ENCODE measurements around the gene FAM168A. TPM values are rescaled to one million over a fixed set of nuclear protein-coding genes. Genes with fewer than 3 reads are reported as not detected.
"Not testable (repeated sequence)": the region's sequence is repeated elsewhere in the genome, so short reads cannot be mapped to it uniquely, and the experiment has no call there.

The FAM168A gene
- total RNA-seq, 1 donor from 2014 or later, result 25.6 TPM

- ATAC-seq (ENCODE audit: poor library complexity), result no peak
- no peak for DNase-seq
- intact Hi-C loops (cut with DNase I), result no loop called here
Observed at GRCh38 chr11:73506038-73506437, 91.9 kb downstream of the FAM168A start.

- peak; percentile 31 for DNase-seq
- intact Hi-C loops (cut with DNase I), result no loop called here
- no peak for ATAC-seq (ENCODE audit: poor library complexity)
Observed at GRCh38 chr11:73498343-73498742, 99.6 kb downstream of the FAM168A start.

GRCh38 chr11:73496134-73496533, 101.8 kb downstream of the FAM168A start:
- intact Hi-C loops (cut with DNase I), result no loop called here
- ATAC-seq (ENCODE audit: poor library complexity) (no peak), DNase-seq (no peak)

GRCh38 chr11:73495731-73496130, 102.2 kb downstream of the FAM168A start:
- intact Hi-C loops (cut with DNase I), result no loop called here
- DNase-seq, result no peak

GRCh38 chr11:73493956-73494598, 103.8 kb downstream of the FAM168A start:
- intact Hi-C loops (cut with DNase I), result no loop called here
- ATAC-seq (ENCODE audit: poor library complexity), result peak; percentile 66
- no peak for DNase-seq

More at GRCh38 chr11:73495731-73496130, 102.2 kb downstream of the FAM168A start:
- no peak for ATAC-seq (ENCODE audit: poor library complexity)

- ATAC-seq (ENCODE audit: poor library complexity) (no peak), DNase-seq (no peak)
- intact Hi-C loops (cut with DNase I), result loop anchor here (10.0 kb wide), 1 partner anchor 113 kb away; the partner anchor contains the start of gene FAM168A
Observed at GRCh38 chr11:73481626-73482025, 116.3 kb downstream of the FAM168A start.

- peak; percentile 79 for ATAC-seq (ENCODE audit: poor library complexity)
- DNase-seq, result no peak
- intact Hi-C loops (cut with DNase I), result loop anchor here (10.0 kb wide), 1 partner anchor 114 kb away; the partner anchor contains the start of gene FAM168A
Observed at GRCh38 chr11:73480677-73481076, 117.2 kb downstream of the FAM168A start.

- no peak for DNase-seq
- ATAC-seq (ENCODE audit: poor library complexity), result peak; percentile 45
- intact Hi-C loops (cut with DNase I), result no loop called here
Observed at GRCh38 chr11:73478737-73479347, 119.1 kb downstream of the FAM168A start.

GRCh38 chr11:73477518-73477917, 120.4 kb downstream of the FAM168A start:
- ATAC-seq (ENCODE audit: poor library complexity), result no peak
- intact Hi-C loops (cut with DNase I), result no loop called here
- no peak for DNase-seq

GRCh38 chr11:73475549-73476095, 122.3 kb downstream of the FAM168A start:
- no peak for ATAC-seq (ENCODE audit: poor library complexity)
- intact Hi-C loops (cut with DNase I), result no loop called here
- DNase-seq, result no peak

- ATAC-seq (ENCODE audit: poor library complexity) (no peak), DNase-seq (no peak)
- intact Hi-C loops (cut with DNase I), result no loop called here
Observed at GRCh38 chr11:73473252-73473651, 124.7 kb downstream of the FAM168A start.

GRCh38 chr11:73470036-73470612, 127.8 kb downstream of the FAM168A start:
- ATAC-seq (ENCODE audit: poor library complexity); intact Hi-C loops (cut with DNase I): not testable (repeated sequence)

GRCh38 chr11:73469401-73469800, 128.5 kb downstream of the FAM168A start:
- intact Hi-C loops (cut with DNase I), result no loop called here
- ATAC-seq (ENCODE audit: poor library complexity) (peak; percentile 30), DNase-seq (no peak)

More at GRCh38 chr11:73470036-73470612, 127.8 kb downstream of the FAM168A start:
- not testable (repeated sequence) for DNase-seq

GRCh38 chr11:73468590-73469161, 129.2 kb downstream of the FAM168A start:
- intact Hi-C loops (cut with DNase I), result no loop called here
- DNase-seq, result no peak
- peak; percentile 10 for ATAC-seq (ENCODE audit: poor library complexity)

- intact Hi-C loops (cut with DNase I), result no loop called here
- peak; percentile 63 for ATAC-seq (ENCODE audit: poor library complexity)
- no peak for DNase-seq
Observed at GRCh38 chr11:73467505-73467904, 130.4 kb downstream of the FAM168A start.

GRCh38 chr11:73466643-73467042, 131.3 kb downstream of the FAM168A start:
- ATAC-seq (ENCODE audit: poor library complexity), result no peak
- no peak for DNase-seq
- intact Hi-C loops (cut with DNase I), result no loop called here

GRCh38 chr11:73465871-73466270, 132.0 kb downstream of the FAM168A start:
- DNase-seq, result no peak
- no peak for ATAC-seq (ENCODE audit: poor library complexity)
- intact Hi-C loops (cut with DNase I), result no loop called here

- ATAC-seq (ENCODE audit: poor library complexity) (peak; percentile 64), DNase-seq (no peak)
- intact Hi-C loops (cut with DNase I), result no loop called here
Observed at GRCh38 chr11:73465023-73465675, 132.8 kb downstream of the FAM168A start.

GRCh38 chr11:73464347-73464746, 133.6 kb downstream of the FAM168A start:
- ATAC-seq (ENCODE audit: poor library complexity) (peak; percentile 73), DNase-seq (no peak)
- intact Hi-C loops (cut with DNase I), result no loop called here
